Measurements from ENCODE around the gene COMMD2. TPM values are rescaled to one million over a fixed set of nuclear protein-coding genes. Genes with fewer than 3 reads are reported as not detected.

Gene COMMD2
- total RNA-seq: 31.6 and 40.4 TPM in 2 replicates

GRCh38 chr3:149752051-149752787 lies at the start of gene COMMD2:
COMMD2 (minus strand) TSS chr3:149752489; CDS start chr3:149752444, 45 bp downstream.
- peak; percentile 33 for DNase-seq (ENCODE audit: low read depth, low spot score)

GRCh38 chr3:149801639-149802038 lies 49.4 kb upstream of the COMMD2 start:
- DNase-seq (ENCODE audit: low read depth, low spot score): no peak

- DNase-seq (ENCODE audit: low read depth, low spot score): no peak
Measured at GRCh38 chr3:149801195-149801594, 48.9 kb upstream of the COMMD2 start.

GRCh38 chr3:149800693-149801092 lies 48.4 kb upstream of the COMMD2 start:
- no peak for DNase-seq (ENCODE audit: low read depth, low spot score)

- no peak for DNase-seq (ENCODE audit: low read depth, low spot score)
Measured at GRCh38 chr3:149796026-149796425, 43.7 kb upstream of the COMMD2 start.

- DNase-seq (ENCODE audit: low read depth, low spot score): no peak
Measured at GRCh38 chr3:149792452-149793270, 40.4 kb upstream of the COMMD2 start, which contains the start of gene ANKUB1. ANKUB1 (minus strand) TSS chr3:149792554; CDS start chr3:149792366, 188 bp downstream.

- no peak for DNase-seq (ENCODE audit: low read depth, low spot score)
Measured at GRCh38 chr3:149790698-149791097, 38.4 kb upstream of the COMMD2 start.

GRCh38 chr3:149790268-149790667 lies 38.0 kb upstream of the COMMD2 start:
- no peak for DNase-seq (ENCODE audit: low read depth, low spot score)

- DNase-seq (ENCODE audit: low read depth, low spot score): no peak
Measured at GRCh38 chr3:149784064-149784704, 31.9 kb upstream of the COMMD2 start.

- DNase-seq (ENCODE audit: low read depth, low spot score): no peak
Measured at GRCh38 chr3:149783576-149783975, 31.3 kb upstream of the COMMD2 start.

- no peak for DNase-seq (ENCODE audit: low read depth, low spot score)
Measured at GRCh38 chr3:149781741-149782140, 29.5 kb upstream of the COMMD2 start.

GRCh38 chr3:149781211-149781610 lies 28.9 kb upstream of the COMMD2 start:
- no peak for DNase-seq (ENCODE audit: low read depth, low spot score)

- no peak for DNase-seq (ENCODE audit: low read depth, low spot score)
Measured at GRCh38 chr3:149777414-149778214, 25.3 kb upstream of the COMMD2 start.

- no peak for DNase-seq (ENCODE audit: low read depth, low spot score)
Measured at GRCh38 chr3:149776170-149776569, 23.9 kb upstream of the COMMD2 start.

GRCh38 chr3:149772861-149773260 lies 20.6 kb upstream of the COMMD2 start:
- DNase-seq (ENCODE audit: low read depth, low spot score): no peak

GRCh38 chr3:149771652-149772271 lies 19.5 kb upstream of the COMMD2 start:
- DNase-seq (ENCODE audit: low read depth, low spot score): no peak

GRCh38 chr3:149770246-149770645 lies 18.0 kb upstream of the COMMD2 start:
- DNase-seq (ENCODE audit: low read depth, low spot score): no peak

- no peak for DNase-seq (ENCODE audit: low read depth, low spot score)
Measured at GRCh38 chr3:149768704-149769103, 16.4 kb upstream of the COMMD2 start.

GRCh38 chr3:149767720-149768119 lies 15.4 kb upstream of the COMMD2 start:
- no peak for DNase-seq (ENCODE audit: low read depth, low spot score)

- DNase-seq (ENCODE audit: low read depth, low spot score): no peak
Measured at GRCh38 chr3:149765762-149766334, 13.6 kb upstream of the COMMD2 start.
